B cell (primary cell): ENCODE measurements around the gene CXADR. TPM values are rescaled to one million over a fixed set of nuclear protein-coding genes. Genes with fewer than 3 reads are reported as not detected.

Experiments used
- ATAC-seq: fragments of 200-7000 bp; cut with Tn5 transposase; one replicate; pipeline ENCODE4 v1.10.0; 2021; ENCODE audit warnings: low read depth, mild to moderate bottlenecking, moderate number of reproducible peaks, moderate library complexity
- CTCF ChIA-PET: fragments of 350-600 bp; sonication (Branson Sonifier 250); formaldehyde crosslinking; loops from one replicate; lab custom pipeline; 2021; ENCODE audit warnings: antibody characterized with exemption, inconsistent platforms; lab: Charles Lee
- POLR2A ChIA-PET: fragments of 350-600 bp; sonication (Branson Sonifier 250); formaldehyde crosslinking; loops from one replicate; lab custom pipeline; 2021; ENCODE audit warnings: antibody characterized with exemption; lab: Charles Lee
- DNase-seq: peaks from one replicate; pipeline ENCODE4 v3.0.0; 2013
- H2AFZ ChIP-seq: 2 replicates; pipeline ENCODE4 v1.6.1; 2012; ENCODE audit warnings: mild to moderate bottlenecking, low read depth, low read length; ENCODE audit not compliant: insufficient read depth, poor library complexity, severe bottlenecking
- H3K27ac ChIP-seq, 2 donors: 1 replicate in 1 of 2; 2 replicates in 1 of 2; pipeline ENCODE4 v1.5.1; 2012 to 2013; ENCODE audit warnings: low read length in 2 of 2, mild to moderate bottlenecking in 2 of 2, moderate library complexity in 1 of 2
- H3K27me3 ChIP-seq, 4 experiments: fragments of 200-600 bp in 1 of 4; sonication (generic) in 1 of 4; replicated peaks in 1 of 4; 1 replicate in 2 of 4; 2 replicates in 2 of 4; pipeline versions ENCODE4 v1.6.1 to v1.7.0; 2013 to 2016; ENCODE audit warnings: low read length in 3 of 4, mild to moderate bottlenecking in 2 of 4, mixed read lengths in 1 of 4, moderate library complexity in 1 of 4; ENCODE audit not compliant: insufficient read depth in 4 of 4, control insufficient read depth in 3 of 4; ENCODE audit errors: control extremely low read depth in 1 of 4
- H3K36me3 ChIP-seq, 2 experiments: replicated peaks in 1 of 2; 1 replicate in 1 of 2; 2 replicates in 1 of 2; pipeline versions ENCODE4 v1.6.1 to v1.7.1; 2013; ENCODE audit warnings: low read length in 1 of 2; ENCODE audit not compliant: insufficient read depth in 2 of 2, control insufficient read depth in 1 of 2; ENCODE audit errors: control extremely low read depth in 1 of 2, extremely low read depth in 1 of 2
- H3K4me1 ChIP-seq, 2 donors: fragments of 200-600 bp in 1 of 2; sonication (generic) in 1 of 2; 1 replicate in 1 of 2; 2 replicates in 1 of 2; pipeline versions ENCODE4 v1.5.1 to v1.6.1; 2013 to 2017; ENCODE audit warnings: low read length in 2 of 2; ENCODE audit not compliant: control insufficient read depth in 2 of 2, insufficient read depth in 2 of 2
- H3K4me2 ChIP-seq: replicated peaks from 2 replicates; pipeline ENCODE3; 2012; ENCODE audit warnings: mild to moderate bottlenecking, low read depth, low read length; ENCODE audit not compliant: poor library complexity, severe bottlenecking
- H3K4me3 ChIP-seq, 5 experiments: fragments of 200-600 bp in 1 of 5; sonication (generic) in 1 of 5; 1 replicate in 3 of 5; 2 replicates in 2 of 5; pipeline versions ENCODE4 v1.5.1 to v1.7.0; 2011 to 2016; ENCODE audit warnings: low read length in 4 of 5, mild to moderate bottlenecking in 4 of 5, low read depth in 2 of 5, control low read depth in 1 of 5, moderate library complexity in 1 of 5; ENCODE audit not compliant: insufficient read depth in 1 of 5; ENCODE audit errors: control extremely low read depth in 1 of 5, extremely low read depth in 1 of 5
- H3K79me2 ChIP-seq: fragments of 200-600 bp; sonication (generic); one replicate; pipeline ENCODE4 v1.6.0; 2016; ENCODE audit warnings: low read length; ENCODE audit not compliant: control insufficient read depth, insufficient read depth
- H3K9ac ChIP-seq: fragments of 200-600 bp; sonication (generic); 2 replicates; pipeline ENCODE4 v1.6.1; 2017; ENCODE audit warnings: mild to moderate bottlenecking, low read length, moderate library complexity
- H3K9me3 ChIP-seq, 3 donors: one replicate each; pipeline versions ENCODE4 v1.6.1 to v1.7.1; 2013; ENCODE audit warnings: low read length in 2 of 3; ENCODE audit not compliant: control insufficient read depth in 2 of 3, insufficient read depth in 1 of 3; ENCODE audit errors: control extremely low read depth in 1 of 3
- H4K20me1 ChIP-seq: 2 replicates; pipeline ENCODE4 v1.6.0; 2012; ENCODE audit warnings: mild to moderate bottlenecking, low read length; ENCODE audit not compliant: insufficient read depth, control insufficient read depth, poor library complexity, severe bottlenecking
- H3K27ac Mint-ChIP-seq: one replicate; pipeline ENCODE4 v1.8.0; 2021; ENCODE audit warnings: mixed read lengths
- H3K27me3 Mint-ChIP-seq: one replicate; pipeline ENCODE4 v1.8.0; 2021; ENCODE audit warnings: mixed read lengths
- H3K4me1 Mint-ChIP-seq: one replicate; pipeline ENCODE4 v1.8.0; 2021; ENCODE audit warnings: mixed read lengths
- H3K4me3 Mint-ChIP-seq: one replicate; pipeline ENCODE4 v1.8.0; 2021; ENCODE audit warnings: mixed read lengths
- H3K9me3 Mint-ChIP-seq: one replicate; pipeline ENCODE4 v1.8.0; 2022; ENCODE audit warnings: mixed read lengths; ENCODE audit not compliant: insufficient read depth
- EZH2 ChIP-seq: IDR thresholded peaks from 2 replicates; pipeline ENCODE4 v1.6.1; 2012; ENCODE audit warnings: borderline replicate concordance, low read depth, mild to moderate bottlenecking, moderate library complexity, low read length; ENCODE audit not compliant: insufficient read depth, poor library complexity, severe bottlenecking
- WGBS: methylation state at CpG from one replicate; pipeline ENCODE4 v1.1.5; 2013; ENCODE audit warnings: missing lambda C conversion rate; ENCODE audit not compliant: insufficient coverage; 5-methylcytosine and 5-hydroxymethylcytosine counted together
- intact Hi-C: fragments of 100-400 bp; cut with micrococcal nuclease; formaldehyde crosslinking; loops from one replicate; pipeline ENCODE4 v1.10.0; 2022
- polyA plus RNA-seq: library from polyadenylated mRNA; depleted of rRNA; stranded (reverse); fragments of >200 nt; gene quantifications from 2 replicates; pipeline ENCODE4 v1.2.3, GENCODE V29; 2012
- total RNA-seq, 2 donors: library from RNA; stranded (reverse); fragments of 120-200 nt in 1 of 2; gene quantifications; 1 replicate in 1 of 2; 2 replicates in 1 of 2; pipeline versions ENCODE4 v1.2.3 to v1.2.4, GENCODE V29; 2013 to 2022
- TF ChIP-seq, protein P1 (sequence below): fragments of 200-600 bp; IDR thresholded peaks from one replicate; pipeline ENCODE4 v1.8.0; 2022; ENCODE audit warnings: antibody characterized with exemption, mild to moderate bottlenecking

The CXADR gene
- total and polyA plus RNA-seq, 2 donors (not counting 1 experiment from before 2014, with no cell fraction given), result not detected

DNA sequence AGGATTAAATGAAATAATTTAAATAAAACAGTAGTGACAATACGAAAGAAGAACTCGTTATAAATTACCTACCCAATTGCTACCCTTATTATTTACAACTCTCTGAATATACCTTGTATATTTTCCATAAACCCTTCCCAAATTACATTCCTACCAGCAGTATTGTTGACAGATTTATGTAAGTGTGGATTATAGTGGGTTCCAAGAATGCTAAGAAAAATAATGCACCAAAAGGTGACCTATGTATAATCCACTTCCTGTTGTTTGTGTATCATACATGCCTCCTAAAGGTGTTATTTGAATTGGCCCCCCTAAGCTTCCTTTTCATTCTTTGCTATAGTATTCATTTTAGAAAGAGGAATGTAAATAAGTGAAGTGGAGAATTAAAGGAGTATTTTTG, 33.2 kb upstream of the CXADR start:
- H2AFZ ChIP-seq, result no peak overlapping the region
- no peaks in the 10 kb centered on the region for H4K20me1 ChIP-seq
- no peaks in the 10 kb centered on the region for H3K36me3 ChIP-seq
- no peak overlapping the region for H3K4me3 ChIP-seq
- intact Hi-C loops, result no loop called here
- DNase-seq (no peak), ATAC-seq (no peak)
- TF ChIP-seq, protein P1, sequence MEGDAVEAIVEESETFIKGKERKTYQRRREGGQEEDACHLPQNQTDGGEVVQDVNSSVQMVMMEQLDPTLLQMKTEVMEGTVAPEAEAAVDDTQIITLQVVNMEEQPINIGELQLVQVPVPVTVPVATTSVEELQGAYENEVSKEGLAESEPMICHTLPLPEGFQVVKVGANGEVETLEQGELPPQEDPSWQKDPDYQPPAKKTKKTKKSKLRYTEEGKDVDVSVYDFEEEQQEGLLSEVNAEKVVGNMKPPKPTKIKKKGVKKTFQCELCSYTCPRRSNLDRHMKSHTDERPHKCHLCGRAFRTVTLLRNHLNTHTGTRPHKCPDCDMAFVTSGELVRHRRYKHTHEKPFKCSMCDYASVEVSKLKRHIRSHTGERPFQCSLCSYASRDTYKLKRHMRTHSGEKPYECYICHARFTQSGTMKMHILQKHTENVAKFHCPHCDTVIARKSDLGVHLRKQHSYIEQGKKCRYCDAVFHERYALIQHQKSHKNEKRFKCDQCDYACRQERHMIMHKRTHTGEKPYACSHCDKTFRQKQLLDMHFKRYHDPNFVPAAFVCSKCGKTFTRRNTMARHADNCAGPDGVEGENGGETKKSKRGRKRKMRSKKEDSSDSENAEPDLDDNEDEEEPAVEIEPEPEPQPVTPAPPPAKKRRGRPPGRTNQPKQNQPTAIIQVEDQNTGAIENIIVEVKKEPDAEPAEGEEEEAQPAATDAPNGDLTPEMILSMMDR, result no peak
- TF ChIP-seq EZH2, result no peak
- no peaks in the 10 kb centered on the region for H3K4me1 Mint-ChIP-seq
- ChIA-PET POLR2A (no interaction called here), CTCF (no interaction called here)
- H3K27me3 Mint-ChIP-seq, result no peaks in the 10 kb centered on the region
- H3K27ac Mint-ChIP-seq, result no peak overlapping the region
- no peak overlapping the region for H3K4me3 Mint-ChIP-seq
- no peaks in the 10 kb centered on the region for H3K9me3 ChIP-seq
- no peak overlapping the region for H3K4me2 ChIP-seq
- no peaks in the 10 kb centered on the region for H3K4me1 ChIP-seq
- no peaks in the 10 kb centered on the region for H3K9me3 Mint-ChIP-seq
- whole genome bisulfite sequencing, result no CpG with 5 or more reads among the region's 2 CpGs
- H3K9ac ChIP-seq, result no peak overlapping the region
- no peaks in the 10 kb centered on the region for H3K27me3 ChIP-seq
- no peaks in the 10 kb centered on the region for H3K79me2 ChIP-seq
- H3K27ac ChIP-seq, result no peak overlapping the region

DNA sequence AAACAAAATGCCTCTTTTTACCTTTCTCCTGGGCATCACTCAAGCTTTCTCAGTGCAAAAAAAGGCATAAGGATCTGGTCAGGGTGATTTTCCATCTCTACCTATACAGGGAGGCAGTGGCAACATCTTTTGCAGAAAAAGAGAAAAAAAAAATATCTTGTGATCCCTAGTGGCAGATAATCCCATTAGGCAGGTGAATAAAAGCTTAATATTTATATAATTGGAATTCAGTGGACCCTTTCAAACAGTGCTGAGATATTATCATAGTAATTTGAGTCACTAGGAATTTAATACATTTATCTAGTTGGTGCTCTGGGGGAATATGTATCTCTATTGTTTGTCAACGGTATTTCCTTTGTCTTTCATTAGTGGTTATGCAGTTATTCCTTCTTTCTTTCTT, 29.9 kb upstream of the CXADR start:
- Mint-ChIP-seq H3K4me1 (no peaks in the 10 kb centered on the region), H3K9me3 (peaks cover 2% of the 10 kb centered on the region), H3K27ac (no peak overlapping the region), H3K4me3 (no peak overlapping the region), H3K27me3 (no peaks in the 10 kb centered on the region)
- ATAC-seq, result no peak
- no peaks in the 10 kb centered on the region for H3K36me3 ChIP-seq
- no peaks in the 10 kb centered on the region for H4K20me1 ChIP-seq
- H3K27ac ChIP-seq, result no peak overlapping the region
- DNase-seq, result no peak
- H3K4me2 ChIP-seq, result no peak overlapping the region
- H3K4me1 ChIP-seq, result no peaks in the 10 kb centered on the region
- H3K4me3 ChIP-seq, result no peak overlapping the region
- CTCF ChIA-PET, result no interaction called here
- POLR2A ChIA-PET, result no interaction called here
- no peak for TF ChIP-seq EZH2
- H3K79me2 ChIP-seq, result no peaks in the 10 kb centered on the region
- H3K9ac ChIP-seq, result no peak overlapping the region
- no CpG with 5 or more reads among the region's 1 CpG for WGBS
- no peak overlapping the region for H2AFZ ChIP-seq
- no peaks in the 10 kb centered on the region for H3K9me3 ChIP-seq
- intact Hi-C loops, result no loop called here
- H3K27me3 ChIP-seq, result no peaks in the 10 kb centered on the region
